NB4 (cell line): ENCODE measurements around the gene ZNF524.

Source experiments
- DNase-seq: peaks from one replicate; pipeline ENCODE4 v3.0.0; 2010; ENCODE audit warnings: low read depth
- H3K4me3 ChIP-seq: one replicate; pipeline ENCODE4 v1.5.1; 2011; ENCODE audit warnings: mild to moderate bottlenecking, low read depth, low read length, moderate library complexity
- MYC ChIP-seq: IDR thresholded peaks from 2 replicates; pipeline ENCODE4 v1.6.1; 2011; ENCODE audit warnings: low read depth, low read length
- POLR2A ChIP-seq: IDR thresholded peaks from 2 replicates; pipeline ENCODE4 v1.6.1; 2011; ENCODE audit warnings: mild to moderate bottlenecking; ENCODE audit not compliant: insufficient read length; ENCODE audit errors: extremely low read depth
- TF ChIP-seq, protein P1 (sequence below): IDR thresholded peaks from 2 replicates; pipeline ENCODE4 v1.6.1; 2011; ENCODE audit warnings: low read depth, low read length
- TF ChIP-seq, protein P2 (sequence below): IDR thresholded peaks from one replicate; pipeline ENCODE4 v1.5.1; 2012; ENCODE audit warnings: low read depth, low read length

ZNF524 gene

GRCh38 chr19:55650602-55651230 lies 50.6 kb downstream of the ZNF524 start:
- TF ChIP-seq MYC (no peak), POLR2A (no peak)
- TF ChIP-seq, protein P1, sequence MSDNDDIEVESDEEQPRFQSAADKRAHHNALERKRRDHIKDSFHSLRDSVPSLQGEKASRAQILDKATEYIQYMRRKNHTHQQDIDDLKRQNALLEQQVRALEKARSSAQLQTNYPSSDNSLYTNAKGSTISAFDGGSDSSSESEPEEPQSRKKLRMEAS = no peak
- TF ChIP-seq, protein P2, sequence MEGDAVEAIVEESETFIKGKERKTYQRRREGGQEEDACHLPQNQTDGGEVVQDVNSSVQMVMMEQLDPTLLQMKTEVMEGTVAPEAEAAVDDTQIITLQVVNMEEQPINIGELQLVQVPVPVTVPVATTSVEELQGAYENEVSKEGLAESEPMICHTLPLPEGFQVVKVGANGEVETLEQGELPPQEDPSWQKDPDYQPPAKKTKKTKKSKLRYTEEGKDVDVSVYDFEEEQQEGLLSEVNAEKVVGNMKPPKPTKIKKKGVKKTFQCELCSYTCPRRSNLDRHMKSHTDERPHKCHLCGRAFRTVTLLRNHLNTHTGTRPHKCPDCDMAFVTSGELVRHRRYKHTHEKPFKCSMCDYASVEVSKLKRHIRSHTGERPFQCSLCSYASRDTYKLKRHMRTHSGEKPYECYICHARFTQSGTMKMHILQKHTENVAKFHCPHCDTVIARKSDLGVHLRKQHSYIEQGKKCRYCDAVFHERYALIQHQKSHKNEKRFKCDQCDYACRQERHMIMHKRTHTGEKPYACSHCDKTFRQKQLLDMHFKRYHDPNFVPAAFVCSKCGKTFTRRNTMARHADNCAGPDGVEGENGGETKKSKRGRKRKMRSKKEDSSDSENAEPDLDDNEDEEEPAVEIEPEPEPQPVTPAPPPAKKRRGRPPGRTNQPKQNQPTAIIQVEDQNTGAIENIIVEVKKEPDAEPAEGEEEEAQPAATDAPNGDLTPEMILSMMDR = no peak
- no peak overlapping the region for H3K4me3 ChIP-seq
- DNase-seq = no peak

- no peak for TF ChIP-seq POLR2A
- TF ChIP-seq, protein P2 = no peak
- TF ChIP-seq, protein P1 = no peak
- no peak for TF ChIP-seq MYC
- no peak for DNase-seq
- no peak overlapping the region for H3K4me3 ChIP-seq
These were observed 51.1 kb downstream of the ZNF524 start for GRCh38 chr19:55651236-55651635.

GRCh38 chr19:55652311-55653128 lies 52.4 kb downstream of the ZNF524 start:
- TF ChIP-seq POLR2A (no peak), MYC (no peak)
- TF ChIP-seq, protein P1 = no peak
- TF ChIP-seq, protein P2 = no peak
- no peak overlapping the region for H3K4me3 ChIP-seq
- DNase-seq = no peak
